HepG2 (cell line): Measurements from ENCODE around the gene CLEC10A. TPM values are rescaled to one million over a fixed set of nuclear protein-coding genes. Genes with fewer than 3 reads are reported as not detected.

ENCODE experiments used
- IKZF1 ChIP-seq: fragments of 450-650 bp; IDR thresholded peaks from 2 replicates; pipeline ENCODE4 v1.7.1; 2016
- POLR2AphosphoS5 ChIP-seq: IDR thresholded peaks from 2 replicates; pipeline ENCODE4 v1.6.1; 2012; ENCODE audit warnings: low read depth, low read length
- TEAD3 ChIP-seq: optimal IDR thresholded peaks from 2 replicates; pipeline ENCODE3; 2016; ENCODE audit warnings: borderline replicate concordance
- TOPORS ChIP-seq: sonication (generic); formaldehyde crosslinking; IDR thresholded peaks from 2 replicates; pipeline ENCODE4 v1.8.0; 2023; ENCODE audit warnings: mild to moderate bottlenecking, missing genetic modification reagents
- ZBTB26 ChIP-seq: IDR thresholded peaks from 2 replicates; pipeline ENCODE4 v1.6.1; 2016; ENCODE audit warnings: missing compliant biosample characterization, missing genetic modification reagents, borderline replicate concordance
- ZNF646 ChIP-seq: sonication (generic); formaldehyde crosslinking; IDR thresholded peaks from 2 replicates; pipeline ENCODE4 v1.9.0; 2021; ENCODE audit warnings: mild to moderate bottlenecking, missing genetic modification reagents
- ZNF687 ChIP-seq: sonication (generic); formaldehyde crosslinking; IDR thresholded peaks from 2 replicates; pipeline ENCODE4 v1.5.1; 2020; ENCODE audit warnings: mild to moderate bottlenecking, missing genetic modification reagents, moderate library complexity
- polyA plus RNA-seq, 8 experiments: library from polyadenylated mRNA; depleted of rRNA in 3 of 8; stranded (reverse) in 7 of 8; unstranded in 1 of 8; fragments of >200 nt; fragmentation: Illumina TruSeq in 4 of 8; extraction: Trizol in 4 of 8; gene quantifications; 2 replicates each; pipeline versions ENCODE4 v1.2.1 to v1.2.3, GENCODE V29; 2011 to 2016; ENCODE audit warnings: low read depth in 4 of 8, missing spikeins in 1 of 8, mixed read lengths in 1 of 8; ENCODE audit not compliant: insufficient read depth in 1 of 8
- total RNA-seq, 5 experiments: library from RNA; depleted of rRNA; stranded (reverse); fragments of >200 nt; fragmentation: Illumina TruSeq; extraction: Trizol; gene quantifications; 2 replicates each; pipeline ENCODE4 v1.2.3, GENCODE V29; 2016; ENCODE audit warnings: low read depth in 1 of 5

The CLEC10A gene
- total and polyA plus RNA-seq, 2 of the 13 experiments (the other 11 are each of a cell fraction or from before 2014, with no cell fraction given), result 0.33 TPM; not detected in 1

- TF ChIP-seq ZNF687 (peak; percentile 28; the same call in 1 of the 2 replicates), TEAD3 (peak; percentile 18), TOPORS (CRISPR knock-in tag) (no peak), ZNF646 (CRISPR knock-in tag) (peak; percentile 80), ZBTB26 (no peak), POLR2AphosphoS5 (peak; percentile 11; the same call in 1 of the 2 replicates), IKZF1 (0 out of 2 replicates have a peak, but pooled peaks have one; percentile 19)
These were observed 29.6 kb upstream of the CLEC10A start (continued) for GRCh38 chr17:7109461-7110322.
